IMR-90 (cell line): Measurements from ENCODE around the gene CLNK. TPM values are rescaled to one million over a fixed set of nuclear protein-coding genes. Genes with fewer than 3 reads are reported as not detected.

Experiments
- ATAC-seq: fragments of 200-7000 bp; cut with Tn5 transposase; 2 replicates; pipeline ENCODE4 v1.9.1; 2020; ENCODE audit warnings: low read depth, mild to moderate bottlenecking, moderate library complexity
- BruUV-seq: library from RNA; stranded (reverse); fragments of 400-500 nt; replicated peaks from 2 replicates; lab custom pipeline; 2021; lab: Mats Ljungman, UMichigan
- CTCF ChIA-PET: fragments of 300-600 bp; formaldehyde crosslinking; extraction: SDS; loops from one replicate; lab custom pipeline; 2021; ENCODE audit warnings: antibody characterized with exemption; lab: Yijun Ruan, JAX
- POLR2A ChIA-PET: fragments of 300-600 bp; sonication (Branson Sonifier 250); formaldehyde crosslinking; loops from one replicate; lab custom pipeline; 2022; ENCODE audit warnings: antibody characterized with exemption; ENCODE audit not compliant: unreplicated experiment; lab: Charles Lee
- DNase-seq: peaks from one replicate; pipeline ENCODE4 v3.0.0; 2013
- H2AFZ ChIP-seq: replicated peaks from 2 replicates; pipeline ENCODE3; 2013; ENCODE audit warnings: low read length, mild to moderate bottlenecking; ENCODE audit not compliant: poor library complexity
- H2AK5ac ChIP-seq: 2 replicates; pipeline ENCODE4 v1.6.1; 2013; ENCODE audit warnings: low read depth, low read length, inconsistent platforms
- H2AK9ac ChIP-seq: replicated peaks from 2 replicates; pipeline ENCODE3; 2013; ENCODE audit warnings: mild to moderate bottlenecking, low read depth, low read length, moderate library complexity; ENCODE audit not compliant: poor library complexity
- H2BK120ac ChIP-seq: 2 replicates; pipeline ENCODE4 v1.6.1; 2013; ENCODE audit warnings: low read depth, low read length, inconsistent platforms
- H2BK15ac ChIP-seq: 3 replicates; pipeline ENCODE4 v1.6.1; 2013; ENCODE audit warnings: low read depth, low read length, inconsistent platforms
- H2BK20ac ChIP-seq: 2 replicates; pipeline ENCODE4 v1.6.1; 2013; ENCODE audit warnings: low read depth, mild to moderate bottlenecking, inconsistent platforms, low read length, moderate library complexity
- H2BK5ac ChIP-seq: 2 replicates; pipeline ENCODE4 v1.6.1; 2013; ENCODE audit warnings: mild to moderate bottlenecking, low read depth, low read length, inconsistent platforms; ENCODE audit not compliant: poor library complexity, severe bottlenecking
- H3K14ac ChIP-seq: replicated peaks from 2 replicates; pipeline ENCODE4 v1.6.1; 2013; ENCODE audit warnings: low read depth, low read length, inconsistent platforms
- H3K18ac ChIP-seq: 2 replicates; pipeline ENCODE4 v1.6.1; 2013; ENCODE audit warnings: low read depth, low read length, control low read depth
- H3K23ac ChIP-seq: 2 replicates; pipeline ENCODE4 v1.6.1; 2013; ENCODE audit warnings: low read depth, low read length, inconsistent platforms
- H3K27ac ChIP-seq: 2 replicates; pipeline ENCODE4 v1.5.1; 2013; ENCODE audit warnings: mild to moderate bottlenecking, control low read depth, low read length; ENCODE audit not compliant: insufficient read depth
- H3K27me3 ChIP-seq: 2 replicates; pipeline ENCODE4 v1.6.1; 2013; ENCODE audit warnings: low read length; ENCODE audit not compliant: control insufficient read depth, insufficient read depth
- H3K36me3 ChIP-seq: 2 replicates; pipeline ENCODE4 v1.6.1; 2013; ENCODE audit warnings: low read length, mixed read lengths; ENCODE audit not compliant: control insufficient read depth, insufficient read depth
- H3K4ac ChIP-seq: 2 replicates; pipeline ENCODE4 v1.6.1; 2013; ENCODE audit warnings: low read depth, low read length, inconsistent platforms
- H3K4me1 ChIP-seq: 2 replicates; pipeline ENCODE4 v1.6.1; 2013; ENCODE audit warnings: low read length, mixed read lengths; ENCODE audit not compliant: control insufficient read depth, insufficient read depth
- H3K4me2 ChIP-seq: 2 replicates; pipeline ENCODE4 v1.6.1; 2013; ENCODE audit warnings: low read depth, mild to moderate bottlenecking, control low read depth, low read length, moderate library complexity
- H3K4me3 ChIP-seq: 2 replicates; pipeline ENCODE4 v1.5.1; 2013; ENCODE audit warnings: low read depth, mild to moderate bottlenecking, control low read depth, low read length, moderate library complexity; ENCODE audit not compliant: insufficient read depth
- H3K56ac ChIP-seq: 2 replicates; pipeline ENCODE4 v1.6.1; 2013; ENCODE audit warnings: low read length, inconsistent platforms; ENCODE audit not compliant: insufficient read depth; ENCODE audit errors: extremely low read depth
- H3K79me1 ChIP-seq, 2 experiments: 2 replicates each; pipeline ENCODE4 v1.6.1; 2013; ENCODE audit warnings: low read length in 2 of 2, inconsistent platforms in 1 of 2, low read depth in 1 of 2
- H3K9ac ChIP-seq: 2 replicates; pipeline ENCODE4 v1.6.1; 2013; ENCODE audit warnings: low read depth, low read length, control low read depth
- H3K9me1 ChIP-seq: 2 replicates; pipeline ENCODE4 v1.6.1; 2013; ENCODE audit warnings: low read length, inconsistent platforms; ENCODE audit not compliant: insufficient read depth
- H3K9me3 ChIP-seq: 2 replicates; pipeline ENCODE4 v1.6.1; 2013; ENCODE audit warnings: low read length; ENCODE audit not compliant: control insufficient read depth, insufficient read depth
- H4K20me1 ChIP-seq: 2 replicates; pipeline ENCODE4 v1.6.1; 2013; ENCODE audit warnings: low read length, inconsistent platforms; ENCODE audit not compliant: insufficient read depth
- H4K5ac ChIP-seq: 2 replicates; pipeline ENCODE4 v1.6.1; 2013; ENCODE audit warnings: mild to moderate bottlenecking, low read depth, low read length, control low read depth
- H4K8ac ChIP-seq, 2 experiments: 2 replicates each; pipeline ENCODE4 v1.6.1; 2013; ENCODE audit warnings: low read depth in 2 of 2, low read length in 2 of 2, control low read depth in 1 of 2, inconsistent platforms in 1 of 2
- H4K91ac ChIP-seq: 2 replicates; pipeline ENCODE4 v1.6.1; 2013; ENCODE audit warnings: low read depth, low read length, inconsistent platforms; ENCODE audit not compliant: insufficient read depth
- BHLHE40 ChIP-seq: fragments of 150-350 bp; IDR thresholded peaks from 2 replicates; pipeline ENCODE4 v1.6.1; 2016; ENCODE audit warnings: mild to moderate bottlenecking, low read depth, low read length
- MXI1 ChIP-seq: IDR thresholded peaks from 2 replicates; pipeline ENCODE4 v1.6.1; 2012; ENCODE audit warnings: low read depth, mild to moderate bottlenecking, low read length, moderate library complexity, borderline replicate concordance
- POLR2A ChIP-seq: IDR thresholded peaks from 2 replicates; pipeline ENCODE4 v1.6.1; 2012; ENCODE audit warnings: mild to moderate bottlenecking, low read depth, low read length
- RCOR1 ChIP-seq: IDR thresholded peaks from 2 replicates; pipeline ENCODE4 v1.6.1; 2012; ENCODE audit warnings: mild to moderate bottlenecking, low read length, improper control_type of control experiment; ENCODE audit not compliant: insufficient replicate concordance
- WGBS, 2 experiments: methylation state at CpG; one replicate each; pipeline versions ENCODE4 v1.1.5 to v1.1.7; 2013; ENCODE audit warnings: missing lambda C conversion rate in 2 of 2; ENCODE audit not compliant: insufficient read length in 1 of 2; ENCODE audit errors: extremely low coverage in 2 of 2; 5-methylcytosine and 5-hydroxymethylcytosine counted together
- dilution Hi-C: fragments of 300-500 bp; cut with HindIII; formaldehyde crosslinking; loops from one replicate; pipeline ENCODE4 v1.14.3; 2018; ENCODE audit warnings: low sequenced_read_pairs; ENCODE audit not compliant: unreplicated experiment
- in situ Hi-C: fragments of 300-500 bp; cut with MboI; formaldehyde crosslinking; loops from 3 replicates; pipeline ENCODE4 v1.14.3; 2019; ENCODE audit warnings: low sequenced_read_pairs, inconsistent platforms, mixed read lengths
- intact Hi-C: fragments of 100-400 bp; cut with micrococcal nuclease; formaldehyde crosslinking; loops from 2 replicates; pipeline ENCODE4 v1.10.0; 2022
- polyA plus RNA-seq, 3 experiments: library from polyadenylated mRNA; depleted of rRNA; stranded (reverse); fragments of >200 nt; gene quantifications; 2 replicates each; pipeline ENCODE4 v1.2.3, GENCODE V29; 2012; ENCODE audit warnings: low replicate concordance in 1 of 3
- total RNA-seq: library from RNA; depleted of rRNA; stranded (reverse); fragments of >200 nt; gene quantifications from 2 replicates; pipeline ENCODE4 v1.2.3, GENCODE V29; 2012

Gene CLNK
- total and polyA plus RNA-seq, 2 of the 4 experiments (the other 2 are of a cell fraction): not detected

GRCh38 chr4:10589799-10590198 is 94.8 kb downstream of the CLNK start:
- ChIA-PET CTCF (no interaction called here), POLR2A (no interaction called here)
- Histone ChIP-seq H2BK5ac (no peak overlapping the region), H2BK20ac (0 out of 2 replicates have a peak overlapping the region, but pooled peaks have one; percentile 1), H3K9ac (no peak overlapping the region), H3K4me1 (peaks cover 3% of the 10 kb centered on the region; the same call in 1 of the 2 replicates), H2AK9ac (no peak overlapping the region), H2BK120ac (no peak overlapping the region), H3K27me3 (no peaks in the 10 kb centered on the region), H2AK5ac (peak overlapping the region; percentile 24; the same call in 1 of the 2 replicates), H3K23ac (no peak overlapping the region), H3K4me2 (no peak overlapping the region), H3K36me3 (no peaks in the 10 kb centered on the region), H3K18ac (no peak overlapping the region), H4K8ac (no peak overlapping the region), H3K27ac (no peak overlapping the region), H3K9me1 (0 out of 2 replicates have a peak, but pooled peaks cover 7% of the 10 kb centered on the region), H3K4ac (no peak overlapping the region), H4K20me1 (no peaks in the 10 kb centered on the region), H4K5ac (no peak overlapping the region), H3K56ac (no peak overlapping the region), H3K4me3 (no peak overlapping the region), H3K9me3 (no peaks in the 10 kb centered on the region), H2AFZ (peak overlapping the region; percentile 18), H2BK15ac (no peak overlapping the region), H3K79me1 (no peaks in the 10 kb centered on the region), H4K91ac (no peak overlapping the region), H3K14ac (no peak overlapping the region)
- DNase-seq: peak; percentile 29
- dilution Hi-C loops (no loop called here), in situ Hi-C loops (loop anchor here (10.0 to 25.0 kb wide), 2 partner anchors 223 to 1125 kb away; no protein-coding TSS in a partner anchor), intact Hi-C loops (loop anchor here (10.0 kb wide), 1 partner anchor 1035 kb away; no protein-coding TSS in a partner anchor)
- WGBS, 2 experiments: 25% methylated on average over 1 of the region's 5 CpGs; no CpG with 5 or more reads in 1 of the 2 experiments
- no TSS peak for BruUV-seq
- no peak for ATAC-seq
- TF ChIP-seq BHLHE40 (no peak), POLR2A (no peak), MXI1 (no peak), RCOR1 (no peak)
